GM18907 (cell line): ENCODE measurements around the gene ARPC2.
"Not testable (repeated sequence)": the region's sequence is repeated elsewhere in the genome, so short reads cannot be mapped to it uniquely, and the experiment has no call there.

Source experiments
- ATAC-seq: cut with Tn5 transposase; IDR thresholded peaks from one replicate; pipeline ENCODE4 v1.9.1; 2021; ENCODE audit warnings: mild to moderate bottlenecking, moderate library complexity; ENCODE audit not compliant: unreplicated experiment

The ARPC2 gene

DNA sequence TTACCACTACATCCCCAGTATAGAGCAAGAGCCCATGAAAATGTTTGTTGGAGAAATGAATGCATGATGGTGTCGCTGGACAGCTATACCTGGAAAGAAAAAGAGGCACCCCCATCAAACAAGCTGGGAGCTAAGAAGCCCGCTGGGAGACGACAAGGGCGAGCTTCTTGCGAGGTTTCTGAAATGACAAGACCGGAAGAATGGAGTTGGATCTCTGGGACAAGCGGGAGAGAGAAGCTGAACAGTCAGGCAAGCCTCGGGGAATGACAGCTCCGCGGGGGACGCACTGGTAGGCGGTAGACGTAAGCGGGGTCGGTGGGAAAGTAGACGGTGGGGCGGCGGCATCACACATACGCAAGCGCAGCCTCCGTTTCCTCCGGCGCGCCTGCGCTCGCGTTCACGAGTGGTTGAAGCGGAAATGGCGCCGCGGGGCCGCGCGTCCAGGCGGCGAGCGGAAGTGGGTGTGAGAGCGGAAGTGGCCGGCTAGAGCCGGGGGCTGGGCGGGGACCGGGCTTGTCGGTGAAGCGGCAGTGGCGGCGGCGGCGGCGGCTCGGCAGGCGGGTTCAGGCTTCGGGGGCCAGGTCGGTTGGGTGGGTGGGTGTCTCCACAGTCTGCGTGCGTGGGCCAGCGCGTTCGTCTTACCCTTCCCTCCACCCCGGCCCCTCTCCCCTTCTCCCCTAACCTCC lies at the start of gene ARPC2:
Gene ARPC2 (plus strand): TSS at position 516 of the 686 bp plus-strand sequence. CDS start 282 bp downstream, outside the sequence.
- peak; percentile 72 for ATAC-seq

DNA sequence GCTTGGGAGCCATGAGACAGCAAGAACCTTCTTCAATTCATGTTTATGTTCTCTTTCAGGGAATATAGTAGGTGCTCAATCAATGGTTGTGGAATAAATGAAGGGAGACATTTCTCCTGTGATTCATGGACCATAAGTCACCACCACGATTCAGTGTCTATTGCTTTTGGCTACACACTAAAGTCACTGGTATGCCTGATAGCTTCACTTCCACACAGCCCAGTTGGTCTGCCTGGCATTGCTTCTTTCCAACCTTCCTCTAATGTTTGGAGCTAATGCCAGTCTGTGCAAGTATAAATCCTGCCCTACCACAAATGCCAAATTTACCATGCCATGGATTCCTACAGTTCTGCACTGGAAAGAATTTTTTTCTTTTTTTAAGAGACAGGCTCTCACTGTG lies 49.0 kb upstream of the ARPC2 start:
- no peak for ATAC-seq

DNA sequence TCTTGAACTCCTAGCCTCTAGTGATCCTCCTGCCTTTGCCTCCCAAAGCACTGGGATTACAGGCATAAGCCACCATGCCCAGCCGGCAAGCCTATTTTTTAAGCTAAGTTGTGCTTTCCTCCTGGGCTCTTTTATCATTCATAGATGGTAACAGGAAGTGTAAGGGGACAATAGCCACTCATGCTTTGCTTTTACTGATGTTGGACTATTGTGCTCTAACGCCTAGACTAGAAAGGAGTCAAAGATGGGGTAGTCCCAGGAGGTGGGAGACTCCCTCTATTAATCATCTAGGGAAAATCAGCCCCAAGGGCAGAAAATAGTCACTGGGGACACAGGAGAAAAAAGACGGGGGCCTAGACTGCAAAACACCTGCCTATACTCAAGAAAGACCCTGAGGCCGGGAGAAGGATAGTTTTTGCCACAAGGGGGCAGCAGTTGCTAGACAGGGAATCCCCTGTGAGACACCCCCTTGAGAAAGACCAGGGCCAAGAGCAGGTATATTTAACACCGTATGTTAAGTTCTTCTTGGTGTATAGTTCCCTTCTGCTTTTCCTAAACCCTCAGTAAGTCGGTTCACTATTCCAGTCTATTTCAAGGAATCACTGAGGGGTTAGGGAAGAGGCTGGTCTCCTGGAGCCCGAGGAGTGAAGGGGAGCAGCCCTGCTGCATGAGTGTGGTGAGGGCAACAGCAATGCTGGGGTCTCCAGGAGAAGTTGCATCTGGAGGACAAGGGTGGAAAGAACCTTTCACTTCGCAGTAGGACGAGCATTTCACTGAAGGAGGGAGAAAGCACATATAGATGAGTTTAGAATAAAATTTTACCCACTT lies 48.1 kb upstream of the ARPC2 start:
- ATAC-seq: no peak

DNA sequence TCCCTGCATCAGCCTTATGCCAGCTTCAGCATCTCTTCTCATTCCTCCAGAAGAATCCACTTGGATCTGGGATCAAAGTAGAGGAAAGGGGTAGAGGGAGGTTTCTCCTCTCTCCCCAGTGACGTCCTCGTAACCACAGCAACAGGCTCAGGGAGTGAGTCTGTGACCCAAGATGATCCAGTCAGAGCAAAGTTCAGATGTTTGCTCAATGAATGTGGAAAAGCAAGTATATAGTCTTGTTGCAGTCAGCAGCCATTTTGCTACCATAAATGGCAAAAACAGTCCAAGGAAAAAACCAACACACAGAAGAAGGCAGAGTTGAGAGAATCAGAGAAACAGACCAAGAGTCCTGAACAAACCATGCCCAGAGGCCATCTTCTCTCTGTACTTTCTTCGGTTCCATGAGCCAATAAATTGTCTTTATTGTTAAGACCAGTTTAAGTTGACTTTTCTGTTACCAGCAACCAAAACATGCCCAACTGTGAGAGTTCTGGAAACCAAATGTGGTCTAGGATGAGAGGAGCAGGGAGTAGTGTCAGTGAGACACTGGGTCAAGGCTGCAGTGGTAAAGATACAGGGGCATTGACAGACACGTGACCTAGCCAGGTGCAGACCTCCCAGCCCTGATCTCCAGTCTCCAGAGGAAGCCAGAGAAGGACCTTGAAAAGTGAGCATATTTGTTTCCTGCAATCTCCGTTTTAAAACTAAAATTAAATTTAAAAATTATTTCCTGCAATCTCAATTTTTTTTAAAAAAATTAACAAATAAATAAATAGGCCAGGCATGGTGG lies 47.0 kb upstream of the ARPC2 start:
- no peak for ATAC-seq

DNA sequence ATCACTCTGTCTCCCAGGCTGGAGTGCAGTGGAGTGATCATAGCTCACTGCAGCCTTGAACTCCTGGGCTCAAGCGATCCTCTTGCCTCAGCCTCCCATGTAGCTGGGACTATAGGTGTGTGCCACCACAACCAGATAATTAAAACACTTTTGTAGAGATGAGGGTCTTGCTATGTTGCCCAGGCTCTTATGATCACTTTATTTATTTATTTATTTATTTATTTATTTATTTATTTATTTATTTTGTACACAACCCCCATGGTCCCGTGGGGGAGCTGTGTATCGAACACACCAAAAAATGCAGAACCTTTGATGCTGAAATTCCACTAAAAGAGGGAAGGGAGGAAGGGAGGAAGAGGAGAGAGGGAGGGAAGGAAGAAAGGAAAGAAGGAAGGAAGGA lies 45.2 kb upstream of the ARPC2 start:
- not testable (repeated sequence) for ATAC-seq

DNA sequence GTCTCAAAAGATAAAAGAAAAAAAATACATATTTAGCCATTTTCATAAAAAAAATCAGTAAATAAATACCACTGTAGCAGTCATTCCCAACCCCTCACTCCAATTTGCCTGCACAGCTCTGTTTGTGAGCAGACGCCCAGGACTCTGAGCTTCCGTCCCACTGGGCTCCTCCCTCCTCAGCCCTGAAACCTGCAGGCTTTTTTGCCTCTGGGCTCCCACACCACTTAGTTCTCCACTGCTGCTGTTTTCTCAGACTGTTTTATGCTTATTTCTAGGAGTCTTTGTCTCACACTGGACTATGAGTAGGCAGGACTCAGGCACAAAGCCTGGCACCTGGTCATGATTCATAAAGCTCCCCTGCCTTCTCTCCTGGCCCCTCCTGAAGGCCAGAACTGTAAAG lies 44.1 kb upstream of the ARPC2 start:
- no peak for ATAC-seq

DNA sequence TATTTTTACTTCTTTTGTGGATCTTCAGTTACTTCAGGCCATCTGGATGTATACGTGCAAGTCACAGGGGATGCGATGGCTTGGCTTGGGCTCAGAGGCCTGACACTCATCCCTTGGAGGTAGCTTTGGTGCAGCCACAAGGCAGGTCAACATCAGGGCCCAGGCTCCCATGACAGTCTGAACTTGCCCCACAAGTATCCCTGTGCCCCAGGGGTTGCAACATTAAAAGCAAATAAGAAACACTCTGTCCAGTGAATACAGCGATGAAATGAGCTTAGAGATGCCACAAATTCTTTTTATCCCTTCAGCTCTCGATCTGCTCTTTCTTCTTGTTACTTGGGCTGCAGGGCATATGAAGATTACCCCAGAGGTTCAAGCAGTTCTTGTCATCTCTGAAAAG lies 37.2 kb upstream of the ARPC2 start:
- no peak for ATAC-seq

DNA sequence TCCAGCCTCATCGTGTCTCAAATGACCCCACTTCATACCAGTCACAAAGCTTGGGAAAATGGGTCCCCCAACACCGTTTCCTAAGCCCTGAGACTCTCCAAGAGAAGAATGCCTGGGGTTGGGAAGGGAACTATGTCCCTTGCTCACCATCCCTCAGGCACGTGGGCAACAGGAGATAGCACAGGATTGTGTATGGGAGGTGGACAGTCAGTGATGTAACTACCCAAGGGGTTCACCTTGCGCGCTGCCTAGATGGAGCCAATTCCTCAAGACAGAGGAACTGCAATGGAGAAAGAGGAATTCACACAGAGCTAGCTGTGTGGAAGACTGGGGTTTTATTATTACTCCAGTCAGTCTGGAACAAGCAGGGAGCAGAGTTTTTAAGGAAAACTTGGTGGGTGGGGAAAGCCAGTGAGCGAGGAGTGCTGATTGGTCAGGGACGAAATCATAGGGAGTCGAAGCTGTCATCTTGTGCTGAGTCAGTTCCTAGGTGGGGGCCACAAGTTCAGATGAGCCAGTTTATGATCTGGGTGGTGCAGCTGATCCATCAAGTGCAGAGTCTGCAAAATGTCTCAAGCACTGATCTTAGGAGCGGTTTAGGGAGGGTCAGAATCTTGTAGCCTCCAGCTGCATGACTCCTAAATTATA lies 36.4 kb upstream of the ARPC2 start:
- no peak for ATAC-seq

DNA sequence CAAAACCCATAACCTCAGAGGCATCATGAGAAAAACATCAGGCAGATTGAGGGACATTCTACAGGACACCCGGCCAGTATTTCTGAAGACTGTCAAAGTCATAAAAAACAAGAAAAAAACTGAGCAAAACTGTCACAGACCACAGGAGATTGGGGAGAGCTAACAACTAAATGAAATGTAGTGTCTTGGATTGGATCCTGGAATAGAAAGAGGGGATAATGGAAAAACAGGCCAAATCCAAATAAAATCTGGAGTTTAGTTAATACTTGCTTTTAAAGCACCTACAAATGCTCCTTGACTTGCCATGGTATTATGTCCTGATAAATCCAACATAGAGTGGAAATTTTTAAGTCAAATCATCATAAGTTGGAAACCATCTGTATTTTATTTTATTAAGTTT lies 32.7 kb upstream of the ARPC2 start:
- no peak for ATAC-seq

DNA sequence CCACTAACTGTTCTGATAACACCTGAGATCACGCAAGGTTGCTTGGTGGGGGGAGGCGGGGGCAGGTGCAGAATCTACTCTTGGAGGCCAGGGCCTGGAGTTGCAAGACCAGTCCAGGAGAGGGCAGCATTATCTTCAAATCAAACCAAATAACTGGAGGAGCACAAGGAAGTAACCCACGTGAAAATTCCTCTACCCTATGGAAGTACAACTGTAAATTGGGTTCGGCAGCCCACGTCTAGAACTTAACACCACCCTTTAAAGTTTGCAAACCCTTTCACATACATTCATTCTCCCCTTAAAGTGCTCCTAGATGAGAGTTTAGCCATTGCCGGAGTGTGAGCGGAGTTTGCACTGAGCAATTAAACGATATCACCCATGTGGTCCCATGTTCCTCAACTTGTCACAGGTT lies 30.6 kb upstream of the ARPC2 start:
- no peak for ATAC-seq

DNA sequence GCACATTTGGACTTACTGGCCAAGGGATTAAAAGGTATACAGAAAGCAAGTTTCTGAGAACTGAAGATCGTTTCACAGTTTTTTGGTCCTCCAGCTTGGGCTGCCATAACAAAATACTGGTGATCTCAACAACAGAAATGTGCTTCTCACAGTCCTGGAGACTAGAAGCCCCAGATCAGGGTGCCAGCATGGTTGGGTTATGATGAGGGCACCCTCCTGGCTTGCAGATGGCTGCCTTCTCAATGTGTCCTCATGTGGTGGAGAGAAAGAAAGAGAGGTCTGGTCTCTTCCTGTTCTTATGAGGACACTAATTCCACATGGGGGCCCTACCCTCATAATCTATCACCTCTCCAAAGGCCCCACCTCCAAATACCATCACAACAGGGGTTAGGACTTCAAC lies 30.1 kb upstream of the ARPC2 start:
- ATAC-seq: no peak

DNA sequence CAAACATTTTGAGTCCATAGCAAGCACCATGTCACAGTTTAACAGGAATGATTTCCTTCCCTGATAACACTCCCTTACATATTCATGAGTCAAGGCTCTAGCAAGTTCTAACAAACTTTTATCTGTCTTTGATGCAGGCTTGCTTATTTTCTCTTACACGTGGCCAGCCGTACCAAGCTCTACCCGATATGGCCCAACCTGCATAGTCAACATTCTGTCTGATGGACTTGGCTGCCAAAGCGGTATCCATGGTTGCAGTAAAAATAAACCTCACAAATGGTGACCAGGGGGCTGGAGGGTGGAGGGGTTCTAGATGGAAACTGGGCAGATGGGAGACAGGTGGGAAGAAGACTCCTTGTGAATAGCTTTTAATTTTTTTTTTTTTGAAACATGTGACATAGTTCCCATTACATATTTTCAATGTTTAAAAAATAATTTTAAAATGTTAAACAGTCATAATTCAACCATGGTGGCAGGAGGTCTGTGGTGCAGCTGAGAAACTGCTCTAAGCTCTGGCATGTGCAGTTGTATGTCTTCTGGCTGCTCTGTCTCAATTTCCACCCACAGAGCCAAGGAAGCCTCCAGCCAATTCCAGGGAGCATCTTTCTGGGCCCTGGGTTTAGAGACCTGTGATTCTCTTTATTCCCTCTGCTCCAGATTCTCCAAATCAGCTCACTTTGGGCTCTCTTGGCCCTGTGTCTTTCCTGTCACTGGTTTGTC lies 29.5 kb upstream of the ARPC2 start:
- no peak for ATAC-seq

DNA sequence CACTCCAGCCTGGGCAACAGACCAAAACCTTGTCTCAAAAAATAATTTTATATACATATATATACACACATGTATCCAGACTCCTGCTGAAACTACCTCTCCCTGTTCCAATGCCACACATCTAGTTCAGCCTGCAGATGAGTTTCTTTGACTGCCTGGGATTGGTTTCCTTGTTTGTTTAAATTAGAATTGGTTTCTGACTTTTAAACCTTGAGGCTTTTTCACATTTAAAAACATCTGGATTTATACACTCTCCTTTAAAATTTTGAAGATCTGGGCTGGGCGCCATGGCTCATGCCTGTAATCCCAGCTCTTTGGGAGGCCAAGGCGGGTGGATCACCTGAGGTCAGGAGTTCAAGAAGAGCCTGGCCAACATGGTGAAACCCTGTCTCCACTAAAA lies 28.5 kb upstream of the ARPC2 start:
- no peak for ATAC-seq

DNA sequence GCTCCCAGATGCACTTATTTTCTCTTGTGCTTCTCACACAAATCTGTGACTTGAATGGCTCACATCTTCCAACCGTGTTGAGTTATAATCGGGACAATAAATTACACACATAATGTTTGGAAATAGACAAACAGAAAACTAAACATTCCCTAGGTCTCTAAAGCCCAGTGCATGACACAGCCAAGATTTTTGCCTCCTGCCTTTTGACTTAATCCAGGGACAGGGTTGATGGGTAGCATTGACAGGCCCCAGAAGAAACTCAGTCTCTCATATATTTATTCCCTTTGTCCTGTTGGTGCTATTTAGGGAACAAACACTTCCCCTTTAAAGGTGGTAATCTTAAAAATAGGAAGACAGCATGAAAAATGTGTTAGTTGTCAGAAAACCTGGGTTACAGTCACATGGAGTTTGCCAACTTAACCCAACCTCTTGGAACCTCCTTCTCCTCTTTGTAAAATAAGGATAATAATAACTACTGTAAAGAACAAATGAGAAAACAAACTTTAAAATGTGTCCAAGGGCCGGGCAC lies 24.0 kb upstream of the ARPC2 start:
- no peak for ATAC-seq

DNA sequence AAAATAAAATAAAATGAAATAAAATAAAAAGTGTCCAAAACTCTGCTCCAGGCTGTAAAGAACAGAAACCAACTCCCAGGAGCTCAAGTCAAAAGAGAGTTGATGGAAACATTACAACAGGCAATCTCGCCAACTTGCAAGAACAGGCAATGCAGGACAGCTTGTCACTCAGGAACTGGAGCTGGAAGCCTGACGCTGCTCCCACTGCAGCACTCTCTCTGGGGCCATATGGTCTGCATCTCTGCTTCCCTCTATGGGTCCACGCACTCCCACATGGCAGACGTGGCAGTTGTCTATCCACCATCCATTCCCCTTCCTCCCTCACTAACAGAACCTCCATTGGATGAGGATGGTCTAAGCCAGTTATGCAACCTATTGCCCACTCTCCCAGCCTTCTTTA lies 23.3 kb upstream of the ARPC2 start:
- ATAC-seq: no peak

DNA sequence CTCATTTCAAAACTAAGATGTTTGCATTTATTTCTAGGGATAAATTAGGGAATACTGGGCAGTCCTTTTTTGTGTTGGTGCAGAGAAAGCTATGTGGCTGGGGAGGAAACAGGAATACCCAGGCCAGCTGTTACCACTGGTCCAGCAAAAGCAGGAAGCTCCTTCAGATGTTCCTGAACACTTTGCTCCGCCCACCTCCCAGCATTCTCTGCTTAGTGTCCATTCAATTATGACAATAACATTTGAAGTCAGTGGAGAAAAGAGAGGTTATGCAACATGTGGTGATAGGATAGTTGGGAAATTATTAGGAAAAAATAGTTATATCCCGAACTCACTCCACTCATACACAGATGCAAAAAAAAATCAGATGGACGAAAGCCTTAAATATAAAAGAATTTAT lies 22.1 kb upstream of the ARPC2 start:
- no peak for ATAC-seq

DNA sequence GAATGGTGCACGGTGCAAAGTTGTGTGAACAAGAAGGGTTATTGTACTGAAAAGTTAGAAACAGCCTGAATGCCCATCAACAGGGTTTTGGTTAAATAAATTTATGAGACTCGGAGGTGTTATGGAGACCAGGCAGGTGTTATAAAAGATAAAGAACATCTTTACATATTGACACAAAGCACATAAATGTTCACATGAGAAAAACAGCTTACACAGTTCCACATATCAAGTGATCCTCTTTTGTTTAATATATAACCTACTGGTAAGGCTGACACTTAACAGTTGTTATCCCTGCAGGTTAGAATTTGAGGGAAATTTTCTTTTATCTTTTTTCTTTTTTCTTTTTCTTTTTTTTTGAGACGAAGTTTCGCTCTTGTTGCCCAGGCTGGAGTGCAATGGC lies 20.0 kb upstream of the ARPC2 start:
- no peak for ATAC-seq

DNA sequence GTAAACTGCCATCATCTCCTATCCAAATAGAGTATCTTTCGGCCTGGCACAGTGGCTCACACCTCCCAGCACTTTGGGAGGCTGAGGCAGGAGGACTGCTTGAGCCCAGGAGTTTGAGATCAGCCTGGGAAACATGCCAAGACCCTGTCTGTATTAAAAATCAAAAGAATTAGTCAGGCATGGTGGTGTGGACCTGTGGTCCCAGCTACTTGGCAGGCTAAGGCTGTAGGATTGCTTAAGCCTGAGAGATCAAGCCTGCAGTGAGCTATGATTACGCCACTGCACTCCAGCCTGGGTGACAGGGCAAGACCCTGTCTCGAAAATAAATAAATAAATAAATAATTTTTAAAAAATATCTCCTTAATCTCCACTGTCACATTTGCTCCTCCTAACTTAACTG lies 14.7 kb upstream of the ARPC2 start:
- ATAC-seq: no peak

DNA sequence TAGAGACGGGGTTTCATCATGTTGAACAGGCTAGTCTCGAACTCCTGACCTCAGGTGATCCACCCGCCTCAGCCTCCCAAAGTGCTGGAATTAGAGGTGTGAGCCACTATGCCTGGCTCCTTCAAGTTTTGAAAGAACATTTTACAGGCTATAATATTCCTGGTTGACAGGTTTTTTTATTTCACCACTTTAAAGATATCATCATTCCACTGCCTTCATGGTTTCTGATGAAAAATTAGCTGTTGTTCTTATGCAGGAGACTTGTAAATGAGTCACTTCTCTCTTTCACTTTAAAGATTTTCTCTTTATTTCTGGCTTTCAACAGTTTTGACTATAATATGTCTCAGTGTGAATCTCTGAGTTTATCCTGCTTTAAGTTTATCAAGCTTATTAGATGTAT lies 7.9 kb upstream of the ARPC2 start:
- no peak for ATAC-seq

DNA sequence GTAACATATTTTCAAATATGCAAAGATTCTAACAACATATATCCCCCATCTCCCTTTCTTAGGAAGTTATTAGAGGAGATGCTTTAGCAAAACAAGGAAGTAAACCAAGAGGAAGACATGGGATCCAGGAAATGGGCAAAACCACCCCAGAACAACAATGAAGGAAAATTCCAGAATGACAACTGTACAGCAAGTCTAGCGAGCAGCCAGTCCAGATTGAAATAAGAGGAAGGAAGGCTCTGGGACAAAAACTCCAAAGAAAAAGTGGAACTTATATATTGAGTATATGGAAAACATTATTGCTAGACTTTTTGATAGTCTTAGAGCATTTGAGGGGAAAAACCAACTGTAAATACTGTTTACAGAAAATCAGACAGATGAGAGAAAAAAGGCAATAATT lies 2.9 kb upstream of the ARPC2 start:
- ATAC-seq: no peak
